GM10847 (cell line): ENCODE measurements around the gene ZNF219.

Experiments used
- POLR2A ChIP-seq: IDR thresholded peaks from 2 replicates; pipeline ENCODE4 v1.6.1; 2011; ENCODE audit not compliant: insufficient read length; ENCODE audit errors: extremely low read depth

The ZNF219 gene

DNA sequence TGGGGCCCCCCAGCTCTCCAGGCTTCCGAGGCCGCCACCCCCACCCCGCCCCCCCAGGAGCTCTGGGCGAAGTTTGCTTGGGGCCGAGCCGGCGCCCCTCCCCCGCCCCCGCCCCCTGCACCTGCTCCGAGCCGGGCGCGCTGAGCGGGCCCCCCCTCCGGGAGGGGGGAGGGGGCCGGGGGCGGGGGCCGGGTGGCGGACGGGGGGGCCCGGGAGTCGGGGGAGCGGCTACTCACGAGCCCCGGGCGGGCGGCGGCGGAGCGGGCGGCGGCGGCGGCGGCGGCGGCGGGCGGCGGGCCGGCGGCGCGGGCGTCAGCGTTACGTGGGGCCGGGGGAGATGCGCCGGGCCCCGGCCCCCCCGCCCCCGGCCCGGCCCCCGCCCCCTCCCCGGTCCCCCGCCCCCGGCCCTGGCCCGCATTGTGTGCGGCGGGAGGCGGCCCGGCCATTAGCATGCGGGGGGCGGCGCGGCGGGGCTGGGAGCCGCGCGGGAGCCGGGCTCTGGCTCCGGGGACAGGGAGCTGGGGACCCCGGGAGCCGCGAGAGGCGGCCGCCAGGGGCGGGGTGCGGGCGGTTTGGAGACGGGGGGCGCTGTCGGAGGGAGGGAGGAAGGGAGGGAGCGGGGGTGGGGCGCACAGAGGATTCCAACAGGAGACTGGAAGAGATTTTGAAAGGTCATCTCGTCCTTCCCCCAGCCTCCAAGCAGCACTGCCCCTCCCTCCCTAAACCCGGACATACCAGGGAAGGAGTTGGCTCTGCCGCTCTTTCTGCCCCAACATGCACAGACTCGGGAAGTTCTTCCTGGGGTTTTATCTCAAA, at the start of gene ZNF219:
TSS of gene ZNF219 (minus strand) at position 580 of the 816 bp plus-strand sequence. CDS start 5,064 bp downstream, outside the sequence.
- TF ChIP-seq POLR2A: no peak

GRCh38 chr14:21145437-21145836, 47.0 kb upstream of the ZNF219 start:
- no peak for TF ChIP-seq POLR2A

GRCh38 chr14:21142357-21142756, 43.9 kb upstream of the ZNF219 start:
- no peak for TF ChIP-seq POLR2A

DNA sequence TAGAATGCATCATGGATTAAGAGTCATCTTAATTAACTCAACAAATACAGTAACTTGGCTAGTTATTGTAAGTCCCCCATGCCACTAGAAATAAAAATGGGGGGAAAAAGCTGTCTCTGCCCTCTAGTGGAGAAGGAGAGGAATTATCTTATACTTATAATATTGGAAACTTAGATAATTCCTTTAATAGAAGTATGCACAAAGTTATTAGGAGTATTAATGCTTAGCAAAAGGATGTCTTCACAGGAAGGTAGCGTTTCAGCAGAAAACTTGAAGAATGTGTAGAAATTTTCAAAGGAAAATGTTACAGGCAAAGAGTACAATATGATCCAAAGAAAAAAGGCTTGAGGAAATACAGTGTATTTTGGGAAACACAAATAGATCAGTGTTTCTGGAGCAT, 37.6 kb upstream of the ZNF219 start:
- TF ChIP-seq POLR2A: no peak

DNA sequence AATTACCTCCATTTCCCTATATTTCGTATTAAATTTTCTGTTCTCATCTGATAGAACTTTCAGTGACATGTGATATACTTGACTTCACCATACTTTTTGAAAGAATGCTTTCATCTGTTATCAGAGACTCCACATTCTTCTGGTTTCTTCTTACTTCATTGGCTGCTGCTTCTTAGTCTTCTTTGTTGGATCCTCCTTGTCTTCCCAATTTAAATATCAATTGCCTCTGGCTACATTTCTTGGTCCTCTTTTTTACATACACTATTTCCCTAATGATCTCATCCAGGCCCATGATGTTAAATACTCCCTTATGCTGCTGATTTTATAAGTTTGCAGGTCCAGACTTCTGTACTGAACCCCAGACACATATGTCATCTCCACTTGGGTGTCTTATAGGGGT, 35.4 kb upstream of the ZNF219 start:
- no peak for TF ChIP-seq POLR2A

GRCh38 chr14:21123429-21123828, 25.0 kb upstream of the ZNF219 start:
- no peak for TF ChIP-seq POLR2A

- no peak for TF ChIP-seq POLR2A
Observed at GRCh38 chr14:21121122-21121521, 22.7 kb upstream of the ZNF219 start.

DNA sequence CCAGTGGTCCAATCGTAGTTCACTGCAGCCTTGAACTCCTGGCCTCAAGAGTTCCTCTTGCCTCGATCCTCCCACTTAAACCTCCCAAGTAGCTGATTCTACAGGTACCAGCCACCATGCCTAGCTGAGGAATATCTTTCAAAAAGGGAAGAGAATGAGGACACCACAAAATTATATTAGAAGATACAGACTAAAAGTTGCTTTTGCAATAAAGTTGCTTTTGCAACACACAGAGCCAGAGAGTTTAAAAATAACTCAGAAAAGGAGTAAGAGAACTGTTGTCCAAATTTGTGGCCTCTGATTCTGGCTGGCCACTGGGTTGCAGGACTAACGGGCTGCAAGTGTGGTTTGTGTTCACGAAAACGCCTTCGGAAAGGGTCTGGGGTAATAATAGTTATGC, 22.2 kb upstream of the ZNF219 start:
- TF ChIP-seq POLR2A: no peak

DNA sequence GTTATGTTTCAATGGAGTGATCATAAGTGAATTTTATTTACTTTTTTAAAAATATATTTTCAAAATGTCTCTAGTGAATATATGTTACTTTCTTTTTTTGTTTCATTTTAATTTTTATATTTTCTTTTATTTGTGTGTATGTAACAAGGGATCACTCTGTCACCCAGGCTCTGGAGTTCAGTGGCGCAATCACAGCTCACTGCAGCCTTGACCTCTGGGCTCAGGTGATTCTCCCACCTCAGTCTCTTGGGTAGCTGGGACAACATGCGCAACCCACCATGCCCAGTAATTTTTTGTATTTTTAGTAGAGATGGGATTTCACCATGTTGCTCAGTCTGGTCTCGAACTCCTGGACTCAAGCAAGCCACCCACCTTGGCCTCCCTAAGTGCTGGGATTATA, 20.5 kb upstream of the ZNF219 start:
- TF ChIP-seq POLR2A: no peak

DNA sequence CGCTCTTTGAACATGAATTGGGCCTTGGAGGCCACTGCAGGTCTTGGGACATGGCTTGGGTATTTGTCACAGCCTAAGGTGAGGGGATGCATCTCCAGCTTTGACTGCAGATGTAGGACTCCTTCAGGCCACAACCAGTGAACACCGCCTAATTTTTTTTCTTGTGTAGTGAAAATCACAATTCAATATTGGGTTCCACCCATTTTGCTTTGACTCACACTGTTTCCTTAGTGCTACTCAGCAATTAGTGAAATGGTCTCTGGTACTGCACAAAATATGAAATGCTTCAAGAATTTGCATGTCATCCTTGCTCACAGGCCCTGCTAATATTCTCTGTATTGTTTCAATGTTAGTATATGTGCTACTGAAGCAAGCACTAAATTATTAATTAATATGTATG, 14.9 kb upstream of the ZNF219 start:
- no peak for TF ChIP-seq POLR2A

DNA sequence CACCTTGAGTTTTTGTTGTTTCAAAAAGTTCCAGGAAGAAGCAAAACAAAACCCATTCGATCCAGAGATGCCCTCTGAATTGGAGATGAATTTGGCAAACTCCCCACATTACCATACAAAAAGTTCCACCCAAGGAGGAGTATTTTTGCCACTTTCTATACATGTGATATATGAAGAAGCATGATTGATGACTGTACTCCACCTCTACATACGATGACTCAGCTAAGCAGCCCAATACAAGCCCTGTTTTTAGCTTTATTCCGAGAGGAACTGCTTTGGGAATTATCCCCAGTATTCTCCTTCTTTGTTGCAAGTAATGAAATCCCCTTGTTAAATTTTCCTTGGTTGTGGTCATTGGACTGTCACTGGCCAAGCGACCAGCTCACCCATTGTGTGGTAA, 13.8 kb upstream of the ZNF219 start:
- TF ChIP-seq POLR2A: no peak

DNA sequence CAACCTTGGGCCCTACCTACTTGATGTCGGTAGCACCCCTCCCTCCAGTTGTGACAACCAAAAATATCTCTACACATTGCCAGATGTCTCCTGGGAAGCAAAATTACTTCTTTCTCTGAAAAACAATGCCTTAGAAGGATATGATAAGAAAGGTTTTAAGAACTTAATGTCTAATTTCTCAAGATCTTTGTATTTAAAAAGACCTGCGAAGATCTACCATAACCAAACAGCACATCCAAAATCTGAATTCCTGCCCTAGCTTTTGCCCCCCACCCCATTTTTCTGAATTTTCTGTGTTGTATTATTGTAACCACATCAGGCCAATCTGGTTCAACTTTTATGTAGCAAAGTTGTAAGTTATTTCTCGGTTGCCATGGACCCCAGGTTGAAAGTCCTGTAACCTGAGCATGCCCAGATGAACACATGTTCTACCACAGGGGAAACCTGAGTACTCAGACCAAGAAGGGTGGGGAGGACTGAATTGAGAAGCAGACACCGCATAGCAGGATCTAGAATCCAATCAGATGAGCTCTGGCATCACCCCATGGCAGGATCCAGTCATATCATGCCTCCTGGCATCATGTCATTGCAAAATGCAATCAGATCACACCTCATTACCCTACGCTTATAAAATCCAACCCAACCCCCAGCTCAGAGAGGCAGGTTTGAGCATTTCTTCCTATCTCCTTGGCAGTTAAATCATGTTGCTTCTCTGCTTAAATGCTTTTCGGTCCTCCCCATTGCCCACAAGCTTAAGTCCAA, 11.1 kb upstream of the ZNF219 start:
- TF ChIP-seq POLR2A: no peak

GRCh38 chr14:21108791-21109190, 10.3 kb upstream of the ZNF219 start:
- no peak for TF ChIP-seq POLR2A

GRCh38 chr14:21107283-21107800, 8.9 kb upstream of the ZNF219 start:
- TF ChIP-seq POLR2A: no peak

DNA sequence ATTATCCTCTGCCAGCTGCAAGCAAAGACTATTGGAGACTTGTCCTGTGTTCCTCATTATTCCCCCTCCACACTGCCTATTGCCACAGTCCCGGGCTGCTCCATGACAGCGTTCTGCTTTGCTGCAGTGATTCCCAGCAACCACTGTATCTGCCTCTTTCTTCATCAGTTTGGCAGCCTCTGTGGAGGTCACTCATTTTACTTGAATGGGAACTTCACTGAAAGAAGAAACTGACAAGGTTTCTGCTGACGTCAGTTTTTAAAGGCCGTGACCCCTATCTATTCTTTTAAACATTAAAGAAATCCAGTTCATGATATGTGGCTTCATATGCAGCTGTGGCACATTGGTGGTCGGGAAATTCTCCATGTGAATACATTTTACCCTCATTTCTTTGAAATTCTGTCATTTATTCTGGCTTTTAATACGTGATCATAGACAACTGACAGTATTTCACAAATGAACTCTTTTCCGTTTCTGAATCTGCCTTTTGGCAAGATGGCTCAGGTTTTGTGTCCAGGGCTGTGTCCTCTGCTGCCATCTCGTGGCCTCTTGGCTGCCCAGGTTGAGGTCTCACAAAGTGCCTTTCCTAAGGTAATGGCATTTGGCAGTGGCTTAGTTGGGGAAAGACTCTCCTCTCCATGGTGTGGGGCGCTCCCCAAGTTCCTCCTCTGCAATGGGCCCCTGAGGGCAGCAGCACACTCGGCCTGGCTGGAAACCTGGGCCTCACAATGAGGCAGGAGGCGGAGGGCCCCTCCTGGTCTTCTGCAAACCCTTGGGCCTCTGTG, 8.2 kb upstream of the ZNF219 start:
- TF ChIP-seq POLR2A: no peak
